GM12878 (cell line): ENCODE data around the gene ANAPC2. TPM values are rescaled to one million over a fixed set of nuclear protein-coding genes. Genes with fewer than 3 reads are reported as not detected.

ENCODE experiments used
- microRNA-seq: library from miRNA; unstranded; fragments of <30 nt; microRNA quantifications from one replicate; pipeline ENCODE4, GENCODE V29; 2018
- polyA plus RNA-seq, 11 experiments: library from polyadenylated mRNA; depleted of rRNA in 4 of 11; unstranded in 6 of 11; stranded (reverse) in 5 of 11; fragments of >200 nt; fragmentation: Nextera tagmentation in 4 of 11; fragmentation: Illumina TruSeq in 1 of 11; extraction: Ambion mirVana in 4 of 11; extraction: Trizol in 1 of 11; gene quantifications; 1 replicate in 1 of 11; 2 replicates in 10 of 11; pipeline versions ENCODE4 v1.2.1 to v1.2.3, GENCODE V29; 2011 to 2016; ENCODE audit warnings: inconsistent platforms in 2 of 11, missing spikeins in 2 of 11, low read depth in 1 of 11
- small RNA-seq: library from RNA; depleted of rRNA; stranded (forward); fragments of <200 nt; gene quantifications from one replicate; pipeline ENCODE3, GENCODE V24; 2014
- total RNA-seq, 4 experiments: library from RNA; depleted of rRNA in 3 of 4; stranded (reverse); fragments of >200 nt in 3 of 4; fragmentation: Illumina TruSeq in 1 of 4; extraction: Trizol in 1 of 4; gene quantifications; 2 replicates each; pipeline versions ENCODE4 v1.2.1 to v1.2.3, GENCODE V29; 2013 to 2021

Gene ANAPC2
- total and polyA plus RNA-seq, 10 of the 15 experiments (the other 5 are each of a cell fraction or from before 2014, with no cell fraction given): 0.03 to 65.2 (median 20.5) TPM

Small RNA genes within 50 kb of the gene (microRNA-seq; reads per million reads assigned to microRNA genes)
- 0.56 reads per million for gene MIR3621

Small RNA genes within 50 kb of the gene (small RNA-seq; reads per million reads assigned to genes)
- gene MIR3621: not detected

Other genes with a start within 250 kb of the ANAPC2 start
Only the 7 nearest of the 33 such genes appear.
- 0.11 TPM in 1 of 2 replicates, not detected in the other for gene LRRC26, start 18.5 kb downstream of the ANAPC2 start, total RNA-seq (2014; rRNA removed)
- not detected in 2 replicates for gene LRRC26, start 18.5 kb downstream of the ANAPC2 start, total RNA-seq (2014; rRNA removed; fragmentation: Illumina TruSeq; extraction: Trizol)
- 0.58 and 0.64 TPM in 2 replicates for gene LRRC26, start 18.5 kb downstream of the ANAPC2 start, total RNA-seq (2021)
- gene LRRC26, start 18.5 kb downstream of the ANAPC2 start, polyA plus RNA-seq (2011; rRNA removed): 0.29 TPM in 1 of 2 replicates, not detected in the other
- gene LRRC26, start 18.5 kb downstream of the ANAPC2 start, polyA plus RNA-seq (2014; fragmentation: Illumina TruSeq; extraction: Trizol): not detected in 2 replicates
- not detected for gene LRRC26, start 18.5 kb downstream of the ANAPC2 start, polyA plus RNA-seq (2014; fragmentation: Nextera tagmentation; extraction: Ambion mirVana)
- gene LRRC26, start 18.5 kb downstream of the ANAPC2 start, polyA plus RNA-seq (2014; rRNA removed): 0.69 and 0.82 TPM in 2 replicates
- under 1 TPM; 0.33 to 0.91 TPM for gene LRRC26, start 18.5 kb downstream of the ANAPC2 start, polyA plus RNA-seq (2016; fragmentation: Nextera tagmentation; extraction: Ambion mirVana)
- gene TMEM210, start 16.5 kb downstream of the ANAPC2 start, total RNA-seq (2014; rRNA removed): not detected in 2 replicates
- gene TMEM210, start 16.5 kb downstream of the ANAPC2 start, total RNA-seq (2014; rRNA removed; fragmentation: Illumina TruSeq; extraction: Trizol): not detected in 2 replicates
- not detected in 2 replicates for gene TMEM210, start 16.5 kb downstream of the ANAPC2 start, total RNA-seq (2021)
- not detected in 2 replicates for gene TMEM210, start 16.5 kb downstream of the ANAPC2 start, polyA plus RNA-seq (2011; rRNA removed)
- gene TMEM210, start 16.5 kb downstream of the ANAPC2 start, polyA plus RNA-seq (2014; fragmentation: Illumina TruSeq; extraction: Trizol): not detected in 2 replicates
- not detected for gene TMEM210, start 16.5 kb downstream of the ANAPC2 start, polyA plus RNA-seq (2014; fragmentation: Nextera tagmentation; extraction: Ambion mirVana)
- gene TMEM210, start 16.5 kb downstream of the ANAPC2 start, polyA plus RNA-seq (2014; rRNA removed): not detected in 2 replicates
- not detected for gene TMEM210, start 16.5 kb downstream of the ANAPC2 start, polyA plus RNA-seq (2016; fragmentation: Nextera tagmentation; extraction: Ambion mirVana)
- 72.6 and 96.6 TPM in 2 replicates for gene SSNA1, start 116 bp upstream of the ANAPC2 start, total RNA-seq (2014; rRNA removed)
- gene SSNA1, start 116 bp upstream of the ANAPC2 start, total RNA-seq (2014; rRNA removed; fragmentation: Illumina TruSeq; extraction: Trizol): 48.5 and 54.2 TPM in 2 replicates
- gene SSNA1, start 116 bp upstream of the ANAPC2 start, total RNA-seq (2021): 84.8 and 88.3 TPM in 2 replicates
- 33.4 and 67.6 TPM in 2 replicates for gene SSNA1, start 116 bp upstream of the ANAPC2 start, polyA plus RNA-seq (2011; rRNA removed)
- gene SSNA1, start 116 bp upstream of the ANAPC2 start, polyA plus RNA-seq (2014; fragmentation: Illumina TruSeq; extraction: Trizol): 4.1 and 40.5 TPM in 2 replicates
- gene SSNA1, start 116 bp upstream of the ANAPC2 start, polyA plus RNA-seq (2014; fragmentation: Nextera tagmentation; extraction: Ambion mirVana): 10 to 100 TPM in 1 of 2 experiments, under 1 TPM in 1; 0.63 to 13.4 TPM
- 122 and 138 TPM in 2 replicates for gene SSNA1, start 116 bp upstream of the ANAPC2 start, polyA plus RNA-seq (2014; rRNA removed)
- gene SSNA1, start 116 bp upstream of the ANAPC2 start, polyA plus RNA-seq (2016; fragmentation: Nextera tagmentation; extraction: Ambion mirVana): 100 to 1,000 TPM; 122 to 139 TPM
- 7.5 and 9.1 TPM in 2 replicates for gene TPRN, start 12.2 kb upstream of the ANAPC2 start, total RNA-seq (2014; rRNA removed)
- 3.8 and 4.1 TPM in 2 replicates for gene TPRN, start 12.2 kb upstream of the ANAPC2 start, total RNA-seq (2014; rRNA removed; fragmentation: Illumina TruSeq; extraction: Trizol)
- 19.5 and 19.6 TPM in 2 replicates for gene TPRN, start 12.2 kb upstream of the ANAPC2 start, total RNA-seq (2021)
- gene TPRN, start 12.2 kb upstream of the ANAPC2 start, polyA plus RNA-seq (2011; rRNA removed): 1.2 and 2.9 TPM in 2 replicates
- gene TPRN, start 12.2 kb upstream of the ANAPC2 start, polyA plus RNA-seq (2014; fragmentation: Illumina TruSeq; extraction: Trizol): 0.08 and 2.0 TPM in 2 replicates
- under 1 TPM; 0.18 to 0.75 TPM for gene TPRN, start 12.2 kb upstream of the ANAPC2 start, polyA plus RNA-seq (2014; fragmentation: Nextera tagmentation; extraction: Ambion mirVana)
- gene TPRN, start 12.2 kb upstream of the ANAPC2 start, polyA plus RNA-seq (2014; rRNA removed): 9.6 and 10.8 TPM in 2 replicates
- gene TPRN, start 12.2 kb upstream of the ANAPC2 start, polyA plus RNA-seq (2016; fragmentation: Nextera tagmentation; extraction: Ambion mirVana): 1 to 10 TPM; 2.0 to 3.2 TPM
- gene TMEM203, start 17.1 kb upstream of the ANAPC2 start, total RNA-seq (2014; rRNA removed): 34.7 and 38.1 TPM in 2 replicates
- gene TMEM203, start 17.1 kb upstream of the ANAPC2 start, total RNA-seq (2014; rRNA removed; fragmentation: Illumina TruSeq; extraction: Trizol): 19.5 and 21.8 TPM in 2 replicates
- gene TMEM203, start 17.1 kb upstream of the ANAPC2 start, total RNA-seq (2021): 43.8 and 44.9 TPM in 2 replicates
- gene TMEM203, start 17.1 kb upstream of the ANAPC2 start, polyA plus RNA-seq (2011; rRNA removed): 25.9 and 31.2 TPM in 2 replicates
- gene TMEM203, start 17.1 kb upstream of the ANAPC2 start, polyA plus RNA-seq (2014; fragmentation: Illumina TruSeq; extraction: Trizol): 24.3 and 25.7 TPM in 2 replicates
- gene TMEM203, start 17.1 kb upstream of the ANAPC2 start, polyA plus RNA-seq (2014; fragmentation: Nextera tagmentation; extraction: Ambion mirVana): 10 to 100 TPM in 1 of 2 experiments, 1 to 10 TPM in 1; 7.2 to 21.2 TPM
- 36.3 and 37.5 TPM in 2 replicates for gene TMEM203, start 17.1 kb upstream of the ANAPC2 start, polyA plus RNA-seq (2014; rRNA removed)
- 10 to 100 TPM; 56.1 to 68.1 TPM for gene TMEM203, start 17.1 kb upstream of the ANAPC2 start, polyA plus RNA-seq (2016; fragmentation: Nextera tagmentation; extraction: Ambion mirVana)
- 10.8 and 16.3 TPM in 2 replicates for gene NDOR1, start 17.1 kb upstream of the ANAPC2 start, total RNA-seq (2014; rRNA removed)
- 4.6 and 5.9 TPM in 2 replicates for gene NDOR1, start 17.1 kb upstream of the ANAPC2 start, total RNA-seq (2014; rRNA removed; fragmentation: Illumina TruSeq; extraction: Trizol)
- gene NDOR1, start 17.1 kb upstream of the ANAPC2 start, total RNA-seq (2021): 28.2 and 32.9 TPM in 2 replicates
- 1.7 and 5.4 TPM in 2 replicates for gene NDOR1, start 17.1 kb upstream of the ANAPC2 start, polyA plus RNA-seq (2011; rRNA removed)
- 0.86 and 3.4 TPM in 2 replicates for gene NDOR1, start 17.1 kb upstream of the ANAPC2 start, polyA plus RNA-seq (2014; fragmentation: Illumina TruSeq; extraction: Trizol)
- under 1 TPM; 0.04 to 0.05 TPM for gene NDOR1, start 17.1 kb upstream of the ANAPC2 start, polyA plus RNA-seq (2014; fragmentation: Nextera tagmentation; extraction: Ambion mirVana)
- 28.1 and 30.2 TPM in 2 replicates for gene NDOR1, start 17.1 kb upstream of the ANAPC2 start, polyA plus RNA-seq (2014; rRNA removed)
- 10 to 100 TPM; 18.0 to 21.7 TPM for gene NDOR1, start 17.1 kb upstream of the ANAPC2 start, polyA plus RNA-seq (2016; fragmentation: Nextera tagmentation; extraction: Ambion mirVana)
- gene RNF208, start 33.7 kb upstream of the ANAPC2 start, total RNA-seq (2014; rRNA removed): 0.73 and 0.87 TPM in 2 replicates
- gene RNF208, start 33.7 kb upstream of the ANAPC2 start, total RNA-seq (2014; rRNA removed; fragmentation: Illumina TruSeq; extraction: Trizol): 0.13 and 0.14 TPM in 2 replicates
- 10.7 and 12.0 TPM in 2 replicates for gene RNF208, start 33.7 kb upstream of the ANAPC2 start, total RNA-seq (2021)
- 0.16 and 0.30 TPM in 2 replicates for gene RNF208, start 33.7 kb upstream of the ANAPC2 start, polyA plus RNA-seq (2011; rRNA removed)
- 0.62 TPM in 1 of 2 replicates, not detected in the other for gene RNF208, start 33.7 kb upstream of the ANAPC2 start, polyA plus RNA-seq (2014; fragmentation: Illumina TruSeq; extraction: Trizol)
- under 1 TPM; 0.06 to 0.80 TPM for gene RNF208, start 33.7 kb upstream of the ANAPC2 start, polyA plus RNA-seq (2014; fragmentation: Nextera tagmentation; extraction: Ambion mirVana)
- gene RNF208, start 33.7 kb upstream of the ANAPC2 start, polyA plus RNA-seq (2014; rRNA removed): 4.6 and 5.4 TPM in 2 replicates
- gene RNF208, start 33.7 kb upstream of the ANAPC2 start, polyA plus RNA-seq (2016; fragmentation: Nextera tagmentation; extraction: Ambion mirVana): 1 to 10 TPM; 1.0 to 1.2 TPM